ENCODE data around the gene RPS29. TPM values are rescaled to one million over a fixed set of nuclear protein-coding genes. Genes with fewer than 3 reads are reported as not detected.

The RPS29 gene
- total and polyA plus RNA-seq, 10 of the 15 experiments (the other 5 are each of a cell fraction or from before 2014, with no cell fraction given): 2,685 to 10,815 (median 4,359) TPM

DNA sequence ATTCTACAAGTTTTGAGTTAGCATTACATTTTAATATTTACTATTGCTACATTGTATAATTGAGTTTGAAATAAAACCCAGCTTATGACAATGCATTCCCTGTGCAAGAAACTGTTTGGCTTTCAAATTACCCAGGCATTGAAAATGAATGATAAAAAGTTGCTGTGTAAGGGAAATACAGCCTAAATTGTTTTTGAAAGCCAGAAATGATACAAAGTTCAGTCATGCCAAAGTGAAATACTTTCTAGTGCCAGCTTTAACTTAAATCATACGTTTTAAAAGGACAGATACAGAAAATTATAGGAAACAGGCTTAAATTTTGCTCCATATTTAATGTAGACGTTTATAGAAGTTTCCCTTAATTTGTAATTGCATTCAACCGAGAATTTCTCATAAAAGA is 37.2 kb upstream of the RPS29 start (continued):
- TF ChIP-seq, protein P1, sequence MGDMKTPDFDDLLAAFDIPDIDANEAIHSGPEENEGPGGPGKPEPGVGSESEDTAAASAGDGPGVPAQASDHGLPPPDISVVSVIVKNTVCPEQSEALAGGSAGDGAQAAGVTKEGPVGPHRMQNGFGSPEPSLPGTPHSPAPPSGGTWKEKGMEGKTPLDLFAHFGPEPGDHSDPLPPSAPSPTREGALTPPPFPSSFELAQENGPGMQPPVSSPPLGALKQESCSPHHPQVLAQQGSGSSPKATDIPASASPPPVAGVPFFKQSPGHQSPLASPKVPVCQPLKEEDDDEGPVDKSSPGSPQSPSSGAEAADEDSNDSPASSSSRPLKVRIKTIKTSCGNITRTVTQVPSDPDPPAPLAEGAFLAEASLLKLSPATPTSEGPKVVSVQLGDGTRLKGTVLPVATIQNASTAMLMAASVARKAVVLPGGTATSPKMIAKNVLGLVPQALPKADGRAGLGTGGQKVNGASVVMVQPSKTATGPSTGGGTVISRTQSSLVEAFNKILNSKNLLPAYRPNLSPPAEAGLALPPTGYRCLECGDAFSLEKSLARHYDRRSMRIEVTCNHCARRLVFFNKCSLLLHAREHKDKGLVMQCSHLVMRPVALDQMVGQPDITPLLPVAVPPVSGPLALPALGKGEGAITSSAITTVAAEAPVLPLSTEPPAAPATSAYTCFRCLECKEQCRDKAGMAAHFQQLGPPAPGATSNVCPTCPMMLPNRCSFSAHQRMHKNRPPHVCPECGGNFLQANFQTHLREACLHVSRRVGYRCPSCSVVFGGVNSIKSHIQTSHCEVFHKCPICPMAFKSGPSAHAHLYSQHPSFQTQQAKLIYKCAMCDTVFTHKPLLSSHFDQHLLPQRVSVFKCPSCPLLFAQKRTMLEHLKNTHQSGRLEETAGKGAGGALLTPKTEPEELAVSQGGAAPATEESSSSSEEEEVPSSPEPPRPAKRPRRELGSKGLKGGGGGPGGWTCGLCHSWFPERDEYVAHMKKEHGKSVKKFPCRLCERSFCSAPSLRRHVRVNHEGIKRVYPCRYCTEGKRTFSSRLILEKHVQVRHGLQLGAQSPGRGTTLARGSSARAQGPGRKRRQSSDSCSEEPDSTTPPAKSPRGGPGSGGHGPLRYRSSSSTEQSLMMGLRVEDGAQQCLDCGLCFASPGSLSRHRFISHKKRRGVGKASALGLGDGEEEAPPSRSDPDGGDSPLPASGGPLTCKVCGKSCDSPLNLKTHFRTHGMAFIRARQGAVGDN (IDR thresholded peaks at IDR 0.05): no peak
- TF ChIP-seq, protein P2, sequence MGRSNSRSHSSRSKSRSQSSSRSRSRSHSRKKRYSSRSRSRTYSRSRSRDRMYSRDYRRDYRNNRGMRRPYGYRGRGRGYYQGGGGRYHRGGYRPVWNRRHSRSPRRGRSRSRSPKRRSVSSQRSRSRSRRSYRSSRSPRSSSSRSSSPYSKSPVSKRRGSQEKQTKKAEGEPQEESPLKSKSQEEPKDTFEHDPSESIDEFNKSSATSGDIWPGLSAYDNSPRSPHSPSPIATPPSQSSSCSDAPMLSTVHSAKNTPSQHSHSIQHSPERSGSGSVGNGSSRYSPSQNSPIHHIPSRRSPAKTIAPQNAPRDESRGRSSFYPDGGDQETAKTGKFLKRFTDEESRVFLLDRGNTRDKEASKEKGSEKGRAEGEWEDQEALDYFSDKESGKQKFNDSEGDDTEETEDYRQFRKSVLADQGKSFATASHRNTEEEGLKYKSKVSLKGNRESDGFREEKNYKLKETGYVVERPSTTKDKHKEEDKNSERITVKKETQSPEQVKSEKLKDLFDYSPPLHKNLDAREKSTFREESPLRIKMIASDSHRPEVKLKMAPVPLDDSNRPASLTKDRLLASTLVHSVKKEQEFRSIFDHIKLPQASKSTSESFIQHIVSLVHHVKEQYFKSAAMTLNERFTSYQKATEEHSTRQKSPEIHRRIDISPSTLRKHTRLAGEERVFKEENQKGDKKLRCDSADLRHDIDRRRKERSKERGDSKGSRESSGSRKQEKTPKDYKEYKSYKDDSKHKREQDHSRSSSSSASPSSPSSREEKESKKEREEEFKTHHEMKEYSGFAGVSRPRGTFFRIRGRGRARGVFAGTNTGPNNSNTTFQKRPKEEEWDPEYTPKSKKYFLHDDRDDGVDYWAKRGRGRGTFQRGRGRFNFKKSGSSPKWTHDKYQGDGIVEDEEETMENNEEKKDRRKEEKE (IDR thresholded peaks at IDR 0.05): no peak
- TF ChIP-seq CHD4 (IDR thresholded peaks at IDR 0.05) (no peak), IRF5 (IDR thresholded peaks at IDR 0.05; ENCODE audit: borderline replicate concordance) (no peak), ZNF207 (IDR thresholded peaks at IDR 0.05; ENCODE audit: borderline replicate concordance) (no peak), SUZ12 (IDR thresholded peaks at IDR 0.05; ENCODE audit: unreplicated experiment) (no peak), YY1 (IDR thresholded peaks at IDR 0.05; ENCODE audit: low read depth, low read length) (no peak), DPF2 (IDR thresholded peaks at IDR 0.05) (no peak)
- TF ChIP-seq, protein P3, sequence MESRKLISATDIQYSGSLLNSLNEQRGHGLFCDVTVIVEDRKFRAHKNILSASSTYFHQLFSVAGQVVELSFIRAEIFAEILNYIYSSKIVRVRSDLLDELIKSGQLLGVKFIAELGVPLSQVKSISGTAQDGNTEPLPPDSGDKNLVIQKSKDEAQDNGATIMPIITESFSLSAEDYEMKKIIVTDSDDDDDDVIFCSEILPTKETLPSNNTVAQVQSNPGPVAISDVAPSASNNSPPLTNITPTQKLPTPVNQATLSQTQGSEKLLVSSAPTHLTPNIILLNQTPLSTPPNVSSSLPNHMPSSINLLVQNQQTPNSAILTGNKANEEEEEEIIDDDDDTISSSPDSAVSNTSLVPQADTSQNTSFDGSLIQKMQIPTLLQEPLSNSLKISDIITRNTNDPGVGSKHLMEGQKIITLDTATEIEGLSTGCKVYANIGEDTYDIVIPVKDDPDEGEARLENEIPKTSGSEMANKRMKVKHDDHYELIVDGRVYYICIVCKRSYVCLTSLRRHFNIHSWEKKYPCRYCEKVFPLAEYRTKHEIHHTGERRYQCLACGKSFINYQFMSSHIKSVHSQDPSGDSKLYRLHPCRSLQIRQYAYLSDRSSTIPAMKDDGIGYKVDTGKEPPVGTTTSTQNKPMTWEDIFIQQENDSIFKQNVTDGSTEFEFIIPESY (IDR thresholded peaks at IDR 0.05): no peak

All from GM12878 (cell line).